HT1080 (cell line): ENCODE data around the gene PARD6A. TPM values are rescaled to one million over a fixed set of nuclear protein-coding genes. Genes with fewer than 3 reads are reported as not detected.
A peak's percentile ranks its signal among the peaks of the same experiment; 100 is the strongest.
"Not testable (repeated sequence)": the region's sequence is repeated elsewhere in the genome, so short reads cannot be mapped to it uniquely, and the experiment has no call there.

Experiments used
- DNase-seq: peaks from one replicate; pipeline ENCODE4 v3.0.0-alpha.2; 2015; ENCODE audit warnings: low read depth
- total RNA-seq: library from RNA; depleted of rRNA; stranded (reverse); fragments of >200 nt; shearing (Covaris generic); gene quantifications from 2 replicates; pipeline ENCODE4 v1.2.3, GENCODE V29; 2014; rRNA removed

Gene PARD6A
- total RNA-seq, 1 experiment from 2014 or later, result 3.8 TPM

DNA sequence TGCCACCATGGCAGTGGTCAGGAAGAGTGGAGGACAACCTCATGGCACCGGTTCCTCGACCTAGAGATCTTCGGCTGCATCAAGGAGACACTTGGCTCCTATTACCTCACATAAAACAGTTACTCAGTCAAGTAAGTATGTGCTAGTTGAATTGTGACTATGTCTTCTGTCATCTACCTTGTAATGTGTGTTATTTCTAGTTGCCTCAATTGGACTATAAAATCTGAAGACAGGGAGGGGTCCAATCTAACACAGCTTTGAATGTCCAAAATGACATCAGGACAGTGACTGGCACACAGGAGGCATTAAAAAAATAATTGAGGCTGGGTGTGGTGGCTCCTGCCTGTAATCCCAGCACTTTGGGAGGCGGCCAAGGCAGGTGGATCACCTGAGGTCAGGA lies 23.0 kb downstream of the PARD6A start:
- DNase-seq, result no peak

GRCh38 chr16:67685388-67686112 lies 24.8 kb downstream of the PARD6A start:
- no peak for DNase-seq

GRCh38 chr16:67693517-67694285 lies 32.9 kb downstream of the PARD6A start:
- DNase-seq, result not testable (repeated sequence)

GRCh38 chr16:67694611-67695010 lies 33.9 kb downstream of the PARD6A start:
- DNase-seq, result no peak

GRCh38 chr16:67697422-67698185 lies 36.8 kb downstream of the PARD6A start:
- DNase-seq, result no peak

DNA sequence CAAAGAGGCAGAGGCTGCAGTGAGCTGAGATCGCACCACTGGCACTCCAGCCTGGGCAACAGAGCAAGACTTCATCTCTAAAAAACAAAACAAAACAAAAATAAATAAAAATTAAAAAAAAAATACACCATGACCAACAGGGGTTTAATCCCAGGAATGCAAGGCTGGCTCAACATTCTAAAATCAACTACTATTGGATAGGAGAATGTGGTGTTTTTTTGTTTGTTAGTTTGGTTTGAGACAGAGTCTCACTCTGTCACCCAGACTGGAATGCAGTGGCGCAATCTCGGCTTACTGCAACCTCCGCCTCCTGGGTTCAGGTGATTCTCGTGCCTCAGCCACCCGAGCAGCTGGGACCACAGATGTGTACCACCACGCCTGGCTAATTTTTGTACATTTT lies 38.5 kb downstream of the PARD6A start:
- no peak for DNase-seq

DNA sequence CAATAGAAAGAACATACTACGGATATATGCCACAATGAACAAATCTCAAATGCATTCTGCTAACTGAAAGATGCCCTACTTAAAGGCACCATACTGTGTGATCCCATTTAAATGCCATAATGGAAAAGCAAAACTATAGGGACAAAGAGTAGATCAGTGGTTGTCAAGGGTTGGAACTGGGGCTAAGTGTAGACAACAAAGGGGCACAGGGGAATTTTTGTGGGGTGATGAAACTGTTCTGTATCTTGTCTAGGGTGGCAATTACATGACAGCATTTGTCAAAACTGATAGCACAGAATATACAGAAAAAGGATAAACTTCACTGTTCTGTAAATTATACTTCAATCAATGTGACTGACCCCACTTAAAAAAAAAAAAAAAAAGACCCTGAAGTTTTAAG lies 40.7 kb downstream of the PARD6A start:
- no peak for DNase-seq

- DNase-seq, result no peak
Measured at GRCh38 chr16:67702130-67702529, 41.4 kb downstream of the PARD6A start.

- DNase-seq, result no peak
Measured at GRCh38 chr16:67703626-67704025, 42.9 kb downstream of the PARD6A start.

DNA sequence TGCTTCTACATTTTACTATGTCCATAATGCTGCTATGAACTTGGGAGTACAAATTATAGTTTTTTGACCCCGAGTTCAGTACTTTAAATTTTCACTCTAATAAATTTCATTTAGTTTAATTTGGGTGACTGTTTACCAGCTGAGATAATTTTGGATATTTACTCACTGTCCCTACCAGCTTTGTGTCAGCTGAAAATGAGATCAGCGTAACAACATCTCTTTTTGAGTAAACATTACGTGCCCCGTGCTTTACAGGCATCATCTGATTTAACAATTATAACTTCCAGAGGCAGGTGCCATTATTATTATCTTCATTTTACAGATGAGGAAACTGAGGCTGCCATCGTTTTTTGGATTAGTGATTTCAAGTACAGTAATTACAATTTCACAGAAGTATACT lies 43.4 kb downstream of the PARD6A start:
- DNase-seq, result no peak

DNA sequence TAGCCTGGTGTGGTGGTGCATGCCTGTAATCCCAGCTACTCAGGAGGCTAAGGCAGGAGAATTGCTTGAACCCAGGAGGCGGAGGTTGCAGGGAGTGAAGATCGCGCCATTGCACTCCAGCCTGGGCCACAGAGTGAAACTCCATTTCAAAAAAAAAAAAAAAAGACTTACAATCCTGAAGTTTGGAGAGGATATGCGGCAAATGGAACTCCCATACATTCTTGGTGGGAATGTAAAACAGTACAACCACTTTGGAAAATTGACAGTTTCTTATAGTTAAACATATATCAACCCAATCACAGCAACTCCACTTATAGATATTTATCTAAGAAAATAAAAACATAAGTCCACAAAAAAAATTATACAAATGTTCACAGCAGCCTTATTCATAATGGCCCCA lies 46.5 kb downstream of the PARD6A start:
- no peak for DNase-seq

DNA sequence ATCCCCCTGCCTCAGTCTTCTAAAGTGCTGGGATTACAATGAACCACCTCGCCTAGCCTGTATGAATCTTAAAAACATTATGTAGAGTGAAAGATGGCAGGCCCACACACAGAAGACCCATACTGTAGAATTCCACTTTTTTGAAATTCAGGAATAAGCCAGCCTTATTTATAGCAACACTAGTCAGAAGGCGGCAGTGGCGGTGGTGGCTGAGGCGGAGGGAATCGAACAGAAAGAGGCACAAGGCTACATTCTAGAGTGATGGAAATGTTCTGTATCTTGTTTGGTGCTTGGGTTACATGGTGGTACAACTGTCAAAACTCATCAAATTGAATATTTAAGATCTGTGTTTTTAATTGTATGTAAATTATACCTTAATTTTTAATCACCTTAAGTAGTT lies 47.0 kb downstream of the PARD6A start:
- DNase-seq, result no peak

- peak; percentile 7 for DNase-seq
Measured at GRCh38 chr16:67708368-67708771, 47.6 kb downstream of the PARD6A start.

DNA sequence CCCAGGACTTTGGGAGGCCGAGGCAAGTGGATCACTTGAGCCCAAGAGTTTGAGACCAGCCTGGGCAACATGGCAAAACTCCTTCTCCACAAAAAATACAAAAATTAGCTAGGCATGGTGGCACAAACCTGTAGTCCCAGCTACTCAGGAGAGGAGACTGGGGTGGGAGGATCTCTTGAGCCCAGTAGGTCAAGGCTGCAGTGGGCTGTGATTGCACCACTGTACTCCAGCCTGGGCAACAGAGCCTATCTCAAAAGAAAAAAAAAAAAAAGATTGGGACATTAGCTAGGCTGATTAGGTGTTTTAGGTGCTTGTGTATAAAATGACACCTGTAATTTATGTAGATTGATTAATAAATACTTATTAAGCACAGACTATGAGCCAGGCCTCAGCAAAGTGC lies 48.3 kb downstream of the PARD6A start:
- DNase-seq, result no peak

DNA sequence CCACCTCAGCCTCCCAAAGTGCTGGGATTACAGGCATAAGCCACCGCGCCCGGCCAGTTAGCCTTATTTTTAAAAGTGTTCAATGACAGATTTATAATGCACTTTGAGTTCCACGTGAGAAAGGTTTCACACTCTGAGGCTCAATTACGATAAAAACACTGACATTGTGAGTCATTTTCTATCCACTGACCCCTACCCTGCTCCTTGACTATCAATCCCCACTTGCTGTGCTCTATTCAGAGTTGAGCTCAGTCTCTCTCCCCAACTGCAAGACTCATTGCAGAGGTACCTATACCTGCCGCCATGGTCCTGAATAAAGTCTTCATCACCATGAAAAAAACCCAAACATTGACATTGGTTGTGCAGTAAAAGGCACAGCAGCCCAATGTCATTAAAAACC lies 49.8 kb downstream of the PARD6A start:
- no peak for DNase-seq

Other genes starting within 250 kb of the PARD6A start
- gene ZDHHC1, start 244.5 kb upstream of the PARD6A start, total RNA-seq, result 2.6 and 4.1 TPM in 2 replicates
- gene HSD11B2, start 229.8 kb upstream of the PARD6A start, total RNA-seq, result 0.94 and 1.0 TPM in 2 replicates
- 89.7 and 108 TPM in 2 replicates for gene ATP6V0D1, start 179.8 kb upstream of the PARD6A start, total RNA-seq
- not detected in 2 replicates for gene AGRP, start 177.4 kb upstream of the PARD6A start, total RNA-seq
- gene RIPOR1, start 132.1 kb upstream of the PARD6A start, total RNA-seq, result 17.2 and 18.2 TPM in 2 replicates
- gene CTCF, start 98.4 kb upstream of the PARD6A start, total RNA-seq, result 44.4 and 53.8 TPM in 2 replicates
- gene CARMIL2, start 15.8 kb upstream of the PARD6A start, total RNA-seq, result 4.3 and 12.0 TPM in 2 replicates
- gene ACD, start 700 bp upstream of the PARD6A start, total RNA-seq, result 39.8 and 47.9 TPM in 2 replicates
- gene ENKD1, start 5.8 kb downstream of the PARD6A start, total RNA-seq, result 25.6 and 26.2 TPM in 2 replicates
- 0.27 and 2.5 TPM in 2 replicates for gene C16orf86, start 5.9 kb downstream of the PARD6A start, total RNA-seq
- gene GFOD2, start 58.4 kb downstream of the PARD6A start, total RNA-seq, result 20.4 and 24.4 TPM in 2 replicates
- gene RANBP10, start 145.6 kb downstream of the PARD6A start, total RNA-seq, result 6.2 and 10.8 TPM in 2 replicates
- 0.18 TPM in 1 of 2 replicates, not detected in the other for gene TSNAXIP1, start 145.9 kb downstream of the PARD6A start, total RNA-seq
- 91.5 and 105 TPM in 2 replicates for gene THAP11, start 181.4 kb downstream of the PARD6A start, total RNA-seq
- gene NUTF2, start 186.0 kb downstream of the PARD6A start, total RNA-seq, result 236 and 318 TPM in 2 replicates
- 30.1 and 30.2 TPM in 2 replicates for gene CENPT, start 186.7 kb downstream of the PARD6A start, total RNA-seq
- gene EDC4, start 212.1 kb downstream of the PARD6A start, total RNA-seq, result 64.5 and 78.1 TPM in 2 replicates
- gene NRN1L, start 223.9 kb downstream of the PARD6A start, total RNA-seq, result not detected in 2 replicates
- 5.9 and 7.0 TPM in 2 replicates for gene PSKH1, start 232.3 kb downstream of the PARD6A start, total RNA-seq